GM13977 (cell line): ENCODE data around the gene U2SURP.
A peak's percentile ranks its signal among the peaks of the same experiment; 100 is the strongest.

Experiments
- DNase-seq: peaks from one replicate; pipeline ENCODE4 v3.0.0; 2012; ENCODE audit warnings: low spot score
- CTCF ChIP-seq: IDR thresholded peaks from 2 replicates; pipeline ENCODE4 v1.5.1; 2012; ENCODE audit warnings: mild to moderate bottlenecking, control low read depth; ENCODE audit not compliant: insufficient read depth; ENCODE audit errors: extremely low read depth, missing control alignments
- in situ Hi-C: fragments of 300-500 bp; cut with MboI; formaldehyde crosslinking; loops from one replicate; pipeline ENCODE4 v1.12.0; 2022; ENCODE audit warnings: low sequenced_read_pairs, low pct_unique_long_range_greater_than_20kb, mixed read lengths, inconsistent platforms; ENCODE audit not compliant: unreplicated experiment

U2SURP gene

GRCh38 chr3:142997330-142997729 is 4.0 kb upstream of the U2SURP start:
- DNase-seq: no peak
- TF ChIP-seq CTCF: no peak
- in situ Hi-C loops: loop anchor here (10.0 to 25.0 kb wide), 2 partner anchors 173 to 410 kb away; partner anchors contain the start of genes ATR and PLS1

- no peak for DNase-seq
- in situ Hi-C loops: loop anchor here (10.0 to 25.0 kb wide), 2 partner anchors 174 to 411 kb away; partner anchors contain the start of genes ATR and PLS1
- TF ChIP-seq CTCF: no peak
Measured at GRCh38 chr3:142998439-142998838, 2.9 kb upstream of the U2SURP start.

- DNase-seq: no peak
- no peak for TF ChIP-seq CTCF
- in situ Hi-C loops: loop anchor here (10.0 to 25.0 kb wide), 2 partner anchors 175 to 413 kb away; partner anchors contain the start of genes ATR and PLS1
Measured at GRCh38 chr3:142999881-143000280, 1.5 kb upstream of the U2SURP start.

- no peak for DNase-seq
- in situ Hi-C loops: no loop called here
- TF ChIP-seq CTCF: no peak
Measured at GRCh38 chr3:143000528-143000927, 842 bp upstream of the U2SURP start.

GRCh38 chr3:143001034-143001368 is 369 bp upstream of the U2SURP start:
- TF ChIP-seq CTCF: no peak
- in situ Hi-C loops: no loop called here
- DNase-seq: peak; percentile 80

- in situ Hi-C loops: no loop called here
- no peak for TF ChIP-seq CTCF
- peak; percentile 35 for DNase-seq
Measured at GRCh38 chr3:143002083-143002712, 828 bp downstream of the U2SURP start.

GRCh38 chr3:143002727-143003126 is 1.4 kb downstream of the U2SURP start:
- no peak for DNase-seq
- no peak for TF ChIP-seq CTCF
- in situ Hi-C loops: no loop called here
